Hindlimb muscle (tissue), 1 donor: ENCODE results near the gene KIAA1755. TPM values are rescaled to one million over a fixed set of nuclear protein-coding genes. Genes with fewer than 3 reads are reported as not detected.
"Not testable (repeated sequence)": the region's sequence is repeated elsewhere in the genome, so short reads cannot be mapped to it uniquely, and the experiment has no call there.

Experiments used
- DNase-seq: peaks from one replicate; pipeline ENCODE4 v3.0.0-alpha.2; 2013
- polyA plus RNA-seq: library from polyadenylated mRNA; unstranded; fragments of 120-200 nt; gene quantifications from one replicate; pipeline ENCODE4 v1.2.1, GENCODE V29; 2013; ENCODE audit not compliant: insufficient read length

Gene KIAA1755
- polyA plus RNA-seq, 1 donor: 7.0 TPM

DNA sequence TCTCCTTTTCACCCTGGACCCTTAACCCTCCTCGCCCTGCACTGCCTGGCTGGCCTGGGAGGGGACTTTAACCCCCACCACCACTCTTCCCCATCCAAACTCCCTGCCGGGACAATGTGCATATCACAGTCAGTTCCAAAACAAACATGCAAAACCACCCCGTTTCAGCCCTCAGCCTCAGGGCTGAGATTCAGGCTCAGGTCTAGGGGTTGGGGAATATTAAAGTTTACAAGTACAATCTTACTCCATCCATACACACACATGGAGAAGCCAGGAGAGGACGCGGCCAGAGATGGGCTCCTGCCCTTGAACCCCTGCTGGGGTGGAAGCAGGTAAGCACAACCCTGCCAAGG, 534 bp downstream of the KIAA1755 start:
- DNase-seq: no peak

DNA sequence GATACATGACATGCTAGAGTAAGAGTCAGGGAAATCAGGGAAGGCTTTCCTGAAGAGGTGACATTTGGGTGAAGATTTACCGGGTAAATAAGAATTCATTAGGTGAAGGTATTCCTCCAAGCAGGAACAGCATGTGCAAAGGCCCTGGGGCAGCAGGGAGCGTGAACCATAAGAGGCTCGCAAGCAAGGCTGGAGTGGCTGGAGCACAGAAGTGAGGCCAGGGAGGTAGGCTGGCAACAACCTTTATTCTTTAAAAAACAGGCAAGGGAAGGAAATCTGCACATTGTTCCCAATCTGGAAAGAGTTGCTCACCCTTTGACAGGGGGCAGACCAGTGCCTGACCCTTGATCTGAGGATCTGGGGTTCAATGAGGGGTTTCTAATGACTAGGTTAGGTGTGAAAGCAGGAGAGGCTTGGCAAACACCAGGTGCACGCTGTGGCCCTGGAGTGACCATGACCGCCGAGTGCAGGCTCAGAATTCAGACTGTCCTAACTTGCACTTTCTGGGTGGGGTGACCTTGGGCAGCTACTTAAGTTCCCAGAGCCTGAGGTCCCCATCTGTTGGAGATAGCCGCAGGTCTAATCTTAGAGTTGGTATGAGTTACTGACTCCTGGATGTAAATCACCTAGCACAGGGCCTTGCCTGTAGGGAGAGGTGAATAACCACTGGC, 1.9 kb downstream of the KIAA1755 start:
- DNase-seq: no peak

DNA sequence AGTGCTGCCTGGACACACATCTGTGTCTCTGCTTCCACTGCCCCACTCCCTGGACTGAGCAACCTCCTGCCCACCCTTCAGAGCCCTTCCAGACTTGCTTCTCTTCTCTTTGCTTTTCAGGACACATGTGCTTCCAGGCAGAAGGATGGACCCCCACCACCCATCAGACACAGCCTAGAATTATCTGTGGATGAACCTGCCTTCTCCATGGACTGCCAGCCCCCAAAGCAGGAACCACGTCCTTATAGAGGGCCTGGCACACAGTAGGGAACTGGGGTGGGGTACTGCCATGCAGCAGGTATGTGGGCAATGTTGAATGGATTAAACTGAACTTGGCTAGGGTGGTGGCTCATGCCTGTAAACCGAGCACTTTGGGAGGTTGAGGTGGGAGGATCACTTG, 3.6 kb downstream of the KIAA1755 start:
- no peak for DNase-seq

DNA sequence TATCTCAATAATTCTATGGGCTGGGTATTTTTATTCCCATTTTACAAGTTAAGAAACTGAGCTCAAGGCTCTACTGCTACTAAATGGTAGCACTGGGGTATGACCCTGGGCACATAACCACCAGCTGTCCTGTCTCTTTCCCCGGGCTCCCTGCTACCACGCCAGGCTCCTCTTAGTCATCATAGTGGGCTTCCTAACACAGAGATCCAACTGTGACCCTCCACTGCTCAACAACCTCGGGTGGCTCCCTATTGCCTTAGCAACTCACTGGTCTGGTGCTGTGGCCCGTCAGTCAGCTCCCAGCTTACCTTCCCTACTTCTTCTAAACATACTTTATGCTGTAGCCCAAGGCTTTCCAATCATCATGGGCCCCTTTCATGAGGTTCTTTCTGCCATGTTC, 4.5 kb downstream of the KIAA1755 start:
- DNase-seq: no peak

DNA sequence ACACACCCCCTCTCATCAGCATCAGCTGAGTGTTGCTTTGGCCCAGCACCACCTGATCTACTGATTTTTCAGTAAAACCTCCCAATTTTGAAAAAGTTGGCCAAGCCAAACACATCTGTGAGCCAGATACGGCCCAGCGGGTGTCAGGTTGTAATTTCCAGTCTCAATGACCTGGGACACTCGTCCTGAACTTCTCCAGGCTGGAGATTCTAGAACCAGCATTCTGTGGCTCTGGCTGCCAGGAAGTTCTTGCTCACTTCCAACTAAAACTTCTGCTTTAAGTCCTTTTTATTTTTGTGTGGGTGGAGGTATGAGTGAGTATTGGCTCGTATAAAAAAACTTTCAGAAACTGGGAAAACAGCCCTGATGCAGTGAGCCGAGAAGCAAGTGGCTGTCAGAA, 5.1 kb downstream of the KIAA1755 start:
- DNase-seq: peak; percentile 67

DNA sequence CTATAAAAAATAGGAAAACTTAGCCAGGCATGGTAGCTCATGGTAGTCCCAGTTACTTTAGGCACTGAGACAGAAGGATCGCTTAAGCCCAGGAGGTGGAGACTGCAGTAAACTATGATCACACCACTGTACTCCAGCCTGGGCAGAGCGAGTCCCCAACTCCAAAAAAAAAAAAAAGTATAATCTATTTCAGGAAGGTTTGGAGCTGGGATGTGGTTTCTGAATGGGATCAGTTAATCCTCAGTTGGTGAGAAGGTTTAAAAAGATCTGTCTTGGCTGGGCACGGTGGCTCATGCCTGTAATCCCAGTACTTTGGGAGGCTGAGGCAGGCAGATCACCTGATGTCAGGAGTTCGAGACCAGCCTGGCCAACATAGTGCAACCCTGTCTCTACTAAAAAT, 5.9 kb downstream of the KIAA1755 start:
- DNase-seq: not testable (repeated sequence)

DNA sequence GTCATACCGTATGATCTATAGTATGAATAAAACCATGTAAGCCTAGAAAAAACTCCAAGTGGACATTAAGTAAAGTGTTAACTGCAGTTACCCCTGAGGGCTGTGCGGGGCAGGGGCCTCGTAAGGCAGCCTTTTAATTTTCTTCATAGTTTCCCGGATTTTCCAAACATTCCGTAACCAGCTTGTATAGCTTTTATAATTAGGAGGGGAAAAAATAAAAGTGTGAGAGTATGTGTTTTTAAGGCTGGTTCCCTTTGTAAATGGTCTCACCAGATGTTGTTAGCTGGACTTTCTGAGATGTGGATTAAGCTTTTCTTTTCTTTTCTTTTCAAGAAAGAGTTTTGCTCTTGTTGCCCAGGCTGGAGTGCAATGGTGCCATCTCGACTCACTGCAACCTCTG, 7.0 kb downstream of the KIAA1755 start:
- no peak for DNase-seq

DNA sequence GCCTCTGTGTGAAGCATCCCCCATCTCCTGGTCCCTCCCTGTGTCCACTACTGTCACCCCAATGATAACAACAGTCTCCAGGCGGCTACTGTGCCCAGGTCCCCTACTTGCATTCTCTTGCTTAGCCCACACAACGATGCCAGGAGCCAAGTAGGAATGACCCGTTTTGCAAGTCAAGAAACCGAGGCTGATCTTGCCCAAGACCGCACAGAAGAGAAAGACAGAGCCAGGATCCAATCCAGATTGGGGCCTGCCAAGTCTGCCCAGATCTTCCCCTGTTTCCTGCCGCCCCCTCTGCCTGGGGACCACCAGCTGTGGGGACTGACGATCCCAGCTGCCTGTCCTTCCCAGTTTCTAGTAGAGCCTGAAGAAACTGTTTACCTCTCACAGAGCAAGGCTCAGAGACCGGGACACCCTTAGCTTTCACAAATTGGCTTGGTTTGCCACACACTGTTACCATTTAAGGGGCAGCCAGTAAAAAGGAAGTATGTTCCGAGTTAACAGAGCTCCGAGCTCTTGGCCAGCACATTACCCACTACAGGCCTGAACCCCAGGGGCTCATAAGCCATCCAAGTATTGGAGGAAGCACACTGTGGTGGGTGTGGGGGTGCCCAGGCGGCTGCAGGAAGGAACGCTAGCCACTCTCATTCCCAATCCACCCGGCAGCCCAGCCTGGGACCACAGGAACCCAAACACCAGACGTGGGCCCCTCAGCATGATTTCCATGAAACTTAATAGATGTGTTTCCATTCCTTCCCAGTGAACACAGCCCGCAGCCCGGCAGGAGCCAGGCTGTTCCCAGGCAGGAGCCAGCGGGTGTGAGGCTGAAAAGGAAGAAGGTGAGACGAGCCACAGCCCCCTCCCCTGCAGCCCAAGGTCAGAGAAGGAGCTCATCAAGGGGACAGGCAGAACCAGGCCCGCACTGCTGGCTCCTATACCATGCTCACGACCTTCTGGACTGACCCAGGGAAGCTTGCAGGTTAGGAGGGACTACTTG, 7.9 kb downstream of the KIAA1755 start:
- DNase-seq: peak; percentile 50

DNA sequence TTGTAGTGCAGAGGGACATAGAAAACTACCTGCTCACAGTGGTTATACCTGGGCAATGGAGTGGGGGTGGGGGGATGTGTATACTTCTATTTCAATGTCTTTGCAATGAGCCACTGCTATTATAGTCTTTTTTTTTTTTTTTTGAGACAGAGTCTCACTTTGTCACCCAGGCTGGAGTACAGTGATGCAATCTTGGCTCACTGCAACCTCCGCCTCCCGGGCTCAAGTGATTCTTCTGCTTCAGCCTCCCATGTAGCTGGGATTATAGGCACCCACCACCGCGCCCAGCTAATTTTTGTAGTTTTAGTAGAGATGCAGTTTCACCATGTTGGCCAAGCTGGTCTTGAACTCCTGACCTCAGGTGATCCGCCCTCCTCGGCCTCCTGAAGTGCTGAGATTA, 9.1 kb downstream of the KIAA1755 start:
- not testable (repeated sequence) for DNase-seq

DNA sequence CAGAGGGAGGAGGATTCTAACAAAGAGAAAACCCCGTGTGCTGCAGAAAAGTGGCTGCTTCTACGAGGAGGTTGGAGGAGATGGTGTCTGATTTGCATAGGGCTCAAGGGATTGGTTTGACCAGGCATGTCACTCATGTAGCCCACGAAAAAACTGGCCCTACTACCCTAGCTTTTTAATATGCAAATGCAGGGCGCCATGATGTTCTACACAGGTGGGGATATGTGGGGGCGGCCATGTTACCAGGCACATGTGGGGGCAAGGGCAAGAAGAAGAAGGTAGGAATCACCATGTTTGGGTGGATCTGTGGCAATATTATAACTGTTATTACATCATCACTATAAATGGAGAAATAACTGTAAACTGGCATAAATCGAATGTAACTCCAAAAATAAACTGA, 9.9 kb downstream of the KIAA1755 start:
- DNase-seq: no peak

DNA sequence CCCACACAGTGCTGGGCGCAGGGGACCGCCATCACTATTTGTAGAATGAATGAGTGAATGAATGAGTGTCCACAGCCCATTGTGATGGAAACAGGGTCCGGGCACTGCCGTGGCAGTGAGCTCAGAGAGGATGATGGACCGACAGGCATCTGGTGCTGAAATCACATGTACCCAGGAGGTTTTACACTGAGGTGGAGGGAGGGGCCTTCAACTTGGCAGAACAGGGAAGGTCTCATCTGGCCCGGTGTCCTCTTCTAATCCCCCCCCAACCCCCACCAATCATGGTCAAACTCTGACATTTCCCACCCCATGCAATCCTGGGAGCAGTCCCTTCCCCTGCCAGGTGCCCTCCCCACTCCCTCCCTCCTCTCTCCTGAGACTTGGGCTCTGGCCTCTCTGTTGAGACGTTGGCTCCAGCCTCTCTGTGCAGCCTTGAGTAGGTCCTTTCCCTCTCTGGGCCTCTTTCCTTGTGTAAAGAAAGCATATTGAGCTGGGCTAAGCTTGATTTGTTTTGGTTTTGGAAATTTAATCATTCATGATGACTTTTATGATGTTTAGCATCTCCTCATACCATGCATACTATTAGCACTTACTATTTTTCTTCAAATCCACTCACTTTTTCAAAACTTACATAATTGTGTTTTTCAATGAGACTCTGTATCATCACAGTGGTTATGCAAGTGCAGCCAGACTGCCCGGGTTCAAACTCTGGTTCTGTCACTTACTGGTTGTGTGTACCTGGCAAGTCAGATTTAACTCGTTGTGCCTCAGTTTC, 10.8 kb downstream of the KIAA1755 start:
- DNase-seq: no peak

DNA sequence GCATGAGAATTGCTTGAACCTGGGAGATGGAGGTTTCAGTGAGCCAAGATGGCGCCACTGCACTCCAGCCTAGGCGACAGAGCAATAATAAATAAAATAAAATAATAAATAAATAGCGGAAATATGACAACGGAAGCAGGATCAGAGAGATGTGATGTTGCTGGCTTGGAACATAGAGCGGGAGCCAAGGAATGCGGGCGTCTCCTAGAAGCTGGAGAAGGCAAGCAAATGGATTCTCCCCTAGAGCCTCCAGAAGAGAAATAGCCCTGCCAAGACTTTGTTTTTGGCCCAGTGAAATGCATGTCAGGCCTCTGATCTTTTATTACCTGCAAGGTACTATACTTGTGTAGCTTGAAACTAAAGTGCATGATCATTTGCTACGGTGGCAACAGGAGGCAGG, 12.4 kb downstream of the KIAA1755 start:
- peak; percentile 66 for DNase-seq

DNA sequence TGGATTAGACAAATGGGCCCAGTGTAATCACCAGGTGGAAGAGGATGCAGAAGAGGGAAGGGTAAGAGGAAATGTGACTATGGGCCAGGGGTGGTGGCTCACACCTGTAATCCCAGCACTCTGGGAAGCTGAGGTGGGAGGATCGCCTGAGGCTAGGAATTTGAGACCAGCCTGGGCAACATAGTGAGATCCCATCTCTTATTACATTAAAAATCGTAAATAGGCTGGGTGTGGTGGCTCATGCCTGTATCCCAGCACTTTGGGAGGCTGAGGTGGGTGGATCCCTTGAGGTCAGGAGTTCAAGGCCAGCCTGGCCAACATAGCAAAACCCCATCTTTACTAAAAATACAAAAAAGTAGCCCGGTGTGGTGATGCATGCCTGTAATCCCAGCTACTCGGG, 12.8 kb downstream of the KIAA1755 start:
- DNase-seq: not testable (repeated sequence)

DNA sequence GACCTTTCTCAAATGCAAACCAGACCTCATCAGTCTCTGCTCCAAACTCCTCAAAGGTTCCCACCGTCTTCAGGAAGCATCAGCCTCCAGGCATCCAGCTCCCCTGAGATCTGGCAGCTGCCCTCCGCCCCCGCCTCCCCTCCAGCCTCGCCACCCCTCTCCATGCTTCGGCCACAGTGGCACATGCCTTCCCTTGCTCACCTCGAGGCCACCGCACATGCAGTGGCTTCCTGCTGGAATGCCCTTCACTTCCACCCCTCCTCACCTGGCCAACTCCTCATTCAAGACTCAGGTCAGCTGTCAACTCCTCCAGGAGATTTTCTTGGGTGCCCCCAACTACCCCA, 13.4 kb downstream of the KIAA1755 start:
- no peak for DNase-seq

DNA sequence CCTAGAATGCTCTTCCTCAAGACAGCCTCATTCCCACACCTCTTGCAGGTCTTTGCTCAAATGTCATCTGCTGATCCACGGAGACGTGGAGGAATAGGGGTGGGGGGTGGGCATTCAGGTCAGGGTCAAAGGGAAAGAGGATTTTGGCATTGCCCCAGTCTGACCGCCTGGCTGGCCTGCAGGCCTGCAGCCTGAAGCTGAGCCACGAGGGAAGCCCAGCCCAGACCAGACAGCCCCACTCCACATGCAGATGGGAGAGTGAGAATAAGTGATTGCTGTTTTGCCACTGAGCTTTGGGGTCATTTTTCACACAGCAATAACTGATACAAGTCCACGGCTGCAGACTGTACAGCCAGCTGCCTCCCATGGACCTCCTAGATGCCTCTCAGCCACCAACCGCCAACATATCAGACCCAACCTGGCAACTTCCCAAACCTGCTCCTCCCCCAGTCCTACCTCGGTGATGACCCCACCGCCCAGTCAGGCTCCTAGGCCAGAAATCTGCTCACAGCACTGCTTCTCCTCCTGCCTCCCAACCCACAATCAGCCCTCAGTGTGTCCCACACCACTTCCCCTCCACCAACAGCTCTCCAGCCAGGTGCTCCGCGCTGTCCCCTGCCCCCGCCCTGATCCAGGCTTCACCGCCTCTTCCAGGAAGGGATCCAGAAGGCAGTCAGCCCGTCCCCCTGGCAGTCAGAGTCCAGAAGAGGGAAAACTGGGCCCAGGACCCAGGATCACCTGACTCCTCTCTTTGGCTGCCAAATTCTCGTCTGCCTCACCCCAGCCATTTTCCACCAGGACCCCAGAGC, 14.0 kb downstream of the KIAA1755 start:
- peak; percentile 90 for DNase-seq

DNA sequence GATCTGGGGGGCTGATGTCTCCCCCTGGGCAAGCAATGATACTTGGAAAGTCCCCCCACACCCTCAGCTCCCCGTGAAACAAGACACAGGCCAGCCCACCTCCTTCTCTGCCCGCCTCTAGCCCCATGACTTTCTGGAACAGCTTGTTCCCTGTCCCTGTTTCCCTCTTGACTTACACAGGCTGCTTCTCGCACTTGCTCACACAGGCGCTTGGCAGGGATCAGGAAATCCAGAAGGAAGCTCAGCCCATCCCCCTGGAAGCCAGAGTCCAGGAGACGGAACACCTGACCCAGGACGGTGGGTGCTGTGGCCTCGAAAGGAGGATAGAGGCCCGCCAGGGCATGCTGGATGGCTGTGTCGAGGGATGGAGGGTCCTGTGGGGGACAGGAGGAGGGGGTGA, 14.8 kb downstream of the KIAA1755 start:
- no peak for DNase-seq

DNA sequence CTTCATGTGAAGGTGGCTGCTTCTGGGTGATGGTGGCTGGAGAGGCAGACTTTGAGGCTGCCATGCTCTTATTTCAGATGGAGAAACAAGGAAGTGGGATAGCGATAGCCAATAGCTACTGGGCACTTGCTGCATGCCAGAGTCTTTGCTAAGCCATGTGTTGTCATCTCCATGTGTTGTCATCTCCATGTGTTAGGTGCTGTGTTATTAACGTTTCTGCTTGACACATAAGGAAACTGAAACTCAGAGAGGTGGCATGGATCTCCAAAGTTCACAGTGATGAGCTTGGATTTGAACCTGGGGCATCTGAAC, 16.9 kb downstream of the KIAA1755 start:
- DNase-seq: no peak

DNA sequence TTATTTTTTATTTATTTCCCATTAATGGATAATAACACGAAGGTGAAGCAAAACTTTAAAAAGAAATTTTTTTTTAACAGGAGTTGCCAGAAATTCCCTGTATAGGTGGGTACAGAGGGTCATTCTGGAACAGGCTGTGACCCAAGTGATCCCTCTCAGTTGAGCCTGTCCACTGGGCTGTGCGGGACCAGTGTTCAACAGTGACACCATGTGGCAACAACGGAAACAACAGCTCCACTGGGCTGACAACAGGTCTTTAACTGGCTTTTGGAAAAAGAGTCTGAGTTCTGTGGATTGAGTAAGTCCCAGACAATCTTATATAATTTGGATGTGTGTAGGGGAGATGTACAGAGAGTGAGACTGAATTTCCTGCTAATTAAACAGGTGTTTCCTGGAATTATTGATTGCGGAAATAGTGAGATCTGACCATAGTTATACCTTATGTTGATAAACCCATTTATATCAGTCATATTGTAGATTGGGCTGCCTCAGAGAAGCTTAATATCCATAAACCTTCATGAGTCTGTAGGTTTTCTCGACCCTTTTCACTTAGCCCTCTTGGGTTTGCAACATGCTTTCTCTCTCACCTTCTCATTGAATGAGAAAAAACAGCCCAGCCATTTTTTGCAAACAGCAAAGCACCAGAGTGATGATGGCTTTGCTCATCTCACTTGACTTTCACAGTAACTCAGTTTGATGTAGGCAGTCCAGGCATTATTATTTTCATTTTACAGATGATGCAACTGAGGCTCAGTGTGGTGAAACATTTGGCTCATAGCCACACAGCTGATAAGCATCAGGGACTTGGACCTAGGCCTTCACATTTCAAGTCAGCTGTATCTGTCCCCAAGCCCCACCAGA, 17.5 kb downstream of the KIAA1755 start:
- DNase-seq: no peak

DNA sequence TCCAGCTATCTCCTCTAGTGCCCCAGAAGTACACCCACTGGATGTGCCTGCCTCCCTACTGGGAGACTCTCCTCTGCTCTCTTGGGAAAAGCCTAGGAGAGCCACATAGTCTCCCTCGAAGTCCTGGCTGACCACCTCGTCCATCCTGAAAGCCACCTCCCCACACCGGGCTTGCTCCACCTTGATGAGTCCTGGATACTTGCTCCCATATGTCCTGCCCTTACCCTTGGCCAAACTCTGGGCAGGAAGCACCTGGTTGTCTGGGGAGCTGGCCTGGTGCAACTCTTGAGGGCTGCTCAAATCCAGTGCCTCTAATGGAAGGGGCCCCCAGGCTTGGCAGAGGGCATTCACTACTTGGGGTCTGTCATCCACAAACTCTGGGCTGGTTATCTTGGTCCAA, 19.3 kb downstream of the KIAA1755 start:
- DNase-seq: no peak

DNA sequence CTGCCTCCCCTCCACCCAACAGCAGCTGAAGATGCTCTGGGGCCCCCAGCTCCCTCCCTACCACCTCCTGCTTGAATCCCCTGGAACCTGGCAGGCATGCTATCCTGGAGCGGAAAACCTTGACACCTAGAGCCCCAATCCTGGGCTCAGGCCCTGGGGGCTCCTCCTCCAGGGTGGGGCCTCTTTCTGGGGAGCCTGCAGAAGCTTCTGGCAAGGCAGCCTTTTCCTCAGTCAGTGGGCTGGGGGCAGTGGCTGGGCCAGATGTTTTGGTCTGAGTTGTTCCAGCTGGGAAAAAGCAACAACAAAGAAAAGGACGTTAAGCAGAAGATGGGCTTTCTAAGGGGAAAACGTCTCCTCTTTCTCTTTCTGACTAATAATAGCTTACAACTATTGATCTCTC, 21.1 kb downstream of the KIAA1755 start:
- DNase-seq: no peak

DNA sequence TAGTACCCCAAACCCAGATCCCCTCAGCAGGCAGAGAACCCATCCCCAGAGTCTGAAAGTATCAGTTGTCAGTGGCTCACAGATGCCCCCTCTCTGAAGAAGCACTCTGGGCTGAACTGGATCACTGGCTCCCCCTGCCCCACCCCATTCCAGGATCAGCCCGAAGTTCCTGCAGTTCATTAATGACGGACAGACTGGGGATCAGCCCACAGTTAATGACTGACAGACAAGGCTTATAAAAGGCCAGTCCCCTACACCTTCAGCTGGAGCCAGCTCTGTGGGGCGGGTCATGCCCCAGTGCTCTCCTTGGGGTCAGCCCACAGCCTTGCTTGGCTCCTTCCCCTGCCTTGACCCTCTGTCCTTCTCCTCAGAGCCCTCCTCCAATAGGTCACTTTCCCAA, 21.7 kb downstream of the KIAA1755 start:
- no peak for DNase-seq

DNA sequence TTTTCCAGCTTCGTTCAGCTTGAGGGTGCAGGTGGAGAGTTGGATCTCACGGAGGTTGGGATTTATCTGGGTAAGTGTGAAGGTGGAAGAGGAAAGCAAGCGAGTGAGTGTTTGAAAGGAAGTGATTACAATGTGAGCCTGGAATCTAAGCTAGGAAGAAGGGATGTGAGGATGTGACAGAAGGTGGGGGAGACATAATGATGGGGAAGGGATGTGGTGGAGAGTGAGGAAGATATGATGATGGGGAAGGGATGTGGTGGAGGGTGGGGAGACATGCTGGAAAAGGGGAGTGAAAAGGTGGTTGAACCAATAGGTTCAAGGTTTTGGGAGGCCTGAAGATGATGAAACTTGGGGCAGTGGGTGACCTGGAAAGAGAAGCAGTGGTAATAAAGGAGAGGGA, 23.2 kb downstream of the KIAA1755 start:
- no peak for DNase-seq
